Panc1 (cell line): Measurements from ENCODE around the gene SRSF7. TPM values are rescaled to one million over a fixed set of nuclear protein-coding genes. Genes with fewer than 3 reads are reported as not detected.

Experiments
- ATAC-seq: fragments of 200-7000 bp; cut with Tn5 transposase; 2 replicates; pipeline ENCODE4 v1.9.1; 2020; ENCODE audit warnings: mild to moderate bottlenecking, moderate library complexity
- BruUV-seq: library from RNA; stranded (reverse); fragments of 400-500 nt; replicated peaks from 2 replicates; lab custom pipeline; 2021; lab: Mats Ljungman, UMichigan
- CTCF ChIA-PET: fragments of 300-600 bp; sonication (Branson Sonifier 250); formaldehyde crosslinking; loops from one replicate; lab custom pipeline; 2022; ENCODE audit warnings: antibody characterized with exemption; lab: Charles Lee
- POLR2A ChIA-PET: fragments of 300-600 bp; sonication (Branson Sonifier 250); formaldehyde crosslinking; loops from one replicate; lab custom pipeline; 2022; ENCODE audit warnings: antibody characterized with exemption; lab: Charles Lee
- DNase-seq: peaks from one replicate; pipeline ENCODE4 v3.0.0-alpha.2; 2010; ENCODE audit warnings: low read depth, low spot score
- H3K27ac ChIP-seq: 2 replicates; pipeline ENCODE4 v1.5.1; 2011; ENCODE audit warnings: mild to moderate bottlenecking, low read length, inconsistent platforms
- H3K27me3 ChIP-seq: fragments of 200-500 bp; sonication (Bioruptor generic); 2 replicates; pipeline ENCODE4 v1.6.0; 2014; ENCODE audit warnings: low read length, inconsistent platforms; ENCODE audit not compliant: control insufficient read depth, insufficient read depth
- H3K36me3 ChIP-seq: fragments of 200-500 bp; sonication (Bioruptor generic); 2 replicates; pipeline ENCODE4 v1.5.1; 2014; ENCODE audit warnings: inconsistent platforms, mild to moderate bottlenecking, low read length, moderate library complexity; ENCODE audit not compliant: control insufficient read depth, insufficient read depth
- H3K4me1 ChIP-seq: 2 replicates; pipeline ENCODE4 v1.5.1; 2011; ENCODE audit warnings: inconsistent platforms, mild to moderate bottlenecking, low read length, moderate library complexity; ENCODE audit not compliant: control insufficient read depth, insufficient read depth
- H3K4me3 ChIP-seq, 2 experiments: 2 replicates each; pipeline ENCODE4 v1.5.1; 2011 to 2012; ENCODE audit warnings: low read depth in 2 of 2, low read length in 2 of 2, mild to moderate bottlenecking in 2 of 2, inconsistent platforms in 1 of 2, moderate library complexity in 1 of 2
- H3K9me3 ChIP-seq: fragments of 200-500 bp; sonication (Bioruptor generic); 2 replicates; pipeline ENCODE4 v1.5.1; 2014; ENCODE audit warnings: low read depth, mild to moderate bottlenecking, inconsistent platforms, low read length, moderate library complexity; ENCODE audit not compliant: control insufficient read depth, insufficient read depth
- POLR2AphosphoS5 ChIP-seq: IDR thresholded peaks from 2 replicates; pipeline ENCODE4 v1.6.1; 2012; ENCODE audit warnings: mild to moderate bottlenecking, low read depth, low read length, moderate library complexity
- SIN3A ChIP-seq: IDR thresholded peaks from 2 replicates; pipeline ENCODE4 v1.6.1; 2012; ENCODE audit warnings: low read depth, mild to moderate bottlenecking, low read length, moderate library complexity, borderline replicate concordance; ENCODE audit not compliant: insufficient read depth
- TCF7L2 ChIP-seq: IDR thresholded peaks from 2 replicates; pipeline ENCODE4 v1.6.1; 2011; ENCODE audit warnings: mild to moderate bottlenecking, low read depth, low read length, inconsistent platforms
- in situ Hi-C: cut with HindIII; loops from 2 replicates; pipeline ENCODE4 v1.10.0; 2016; ENCODE audit warnings: low sequenced_read_pairs, low pct_unique_long_range_greater_than_20kb
- intact Hi-C: fragments of 100-400 bp; cut with micrococcal nuclease; formaldehyde crosslinking; loops from one replicate; pipeline ENCODE4 v1.10.0; 2022; ENCODE audit not compliant: unreplicated experiment
- total RNA-seq: library from RNA; stranded (reverse); gene quantifications from one replicate; pipeline ENCODE4 v1.2.1, GENCODE V29; 2021; ENCODE audit not compliant: unreplicated experiment
- TF ChIP-seq, protein P1 (sequence below), 2 experiments: IDR thresholded peaks; 2 replicates each; pipeline ENCODE4 v1.6.1; 2011 to 2012; ENCODE audit warnings: low read depth in 2 of 2, control low read depth in 1 of 2, low read length in 1 of 2, mild to moderate bottlenecking in 1 of 2, moderate library complexity in 1 of 2; ENCODE audit not compliant: insufficient read depth in 1 of 2
- TF ChIP-seq, protein P2 (sequence below): fragments of 450-650 bp; IDR thresholded peaks from 2 replicates; pipeline ENCODE4 v1.5.1; 2017; ENCODE audit warnings: mild to moderate bottlenecking

Gene SRSF7
- total RNA-seq, 1 experiment from 2014 or later, result 220 TPM

DNA sequence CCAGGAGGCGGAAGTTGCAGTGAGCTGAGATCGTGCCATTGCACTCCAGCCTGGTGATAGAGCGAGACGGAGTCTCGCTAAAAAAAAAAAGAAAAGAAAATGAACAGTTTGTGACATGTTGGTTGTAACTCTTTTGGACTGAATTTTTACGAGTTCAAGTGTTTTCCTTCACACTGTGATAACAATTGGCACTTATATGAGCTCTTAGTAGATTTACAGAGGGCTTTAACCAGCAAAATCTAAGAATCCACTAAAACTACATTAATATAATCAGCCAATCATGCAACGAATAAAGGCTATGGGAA, 24.7 kb upstream of the SRSF7 start:
- no peaks in the 10 kb centered on the region for H3K9me3 ChIP-seq
- in situ Hi-C loops (no loop called here), intact Hi-C loops (no loop called here)
- ATAC-seq (no peak), DNase-seq (no peak)
- no peaks in the 10 kb centered on the region; the same call in 1 of the 2 replicates for H3K36me3 ChIP-seq
- BruUV-seq, result no TSS peak
- no peak overlapping the region for H3K4me3 ChIP-seq
- H3K4me1 ChIP-seq, result peaks cover 3% of the 10 kb centered on the region; the same call in 1 of the 2 replicates
- ChIA-PET CTCF (no interaction called here), POLR2A (interaction anchor here (0.7 to 2.1 kb wide), 2 partner anchors 24 to 138 kb away, joined by 3 to 7 read pairs; partner anchors contain the start of gene SRSF7)
- H3K27ac ChIP-seq, result no peak overlapping the region
- no peaks in the 10 kb centered on the region for H3K27me3 ChIP-seq
- TF ChIP-seq TCF7L2, result no peak
- TF ChIP-seq, protein P1, sequence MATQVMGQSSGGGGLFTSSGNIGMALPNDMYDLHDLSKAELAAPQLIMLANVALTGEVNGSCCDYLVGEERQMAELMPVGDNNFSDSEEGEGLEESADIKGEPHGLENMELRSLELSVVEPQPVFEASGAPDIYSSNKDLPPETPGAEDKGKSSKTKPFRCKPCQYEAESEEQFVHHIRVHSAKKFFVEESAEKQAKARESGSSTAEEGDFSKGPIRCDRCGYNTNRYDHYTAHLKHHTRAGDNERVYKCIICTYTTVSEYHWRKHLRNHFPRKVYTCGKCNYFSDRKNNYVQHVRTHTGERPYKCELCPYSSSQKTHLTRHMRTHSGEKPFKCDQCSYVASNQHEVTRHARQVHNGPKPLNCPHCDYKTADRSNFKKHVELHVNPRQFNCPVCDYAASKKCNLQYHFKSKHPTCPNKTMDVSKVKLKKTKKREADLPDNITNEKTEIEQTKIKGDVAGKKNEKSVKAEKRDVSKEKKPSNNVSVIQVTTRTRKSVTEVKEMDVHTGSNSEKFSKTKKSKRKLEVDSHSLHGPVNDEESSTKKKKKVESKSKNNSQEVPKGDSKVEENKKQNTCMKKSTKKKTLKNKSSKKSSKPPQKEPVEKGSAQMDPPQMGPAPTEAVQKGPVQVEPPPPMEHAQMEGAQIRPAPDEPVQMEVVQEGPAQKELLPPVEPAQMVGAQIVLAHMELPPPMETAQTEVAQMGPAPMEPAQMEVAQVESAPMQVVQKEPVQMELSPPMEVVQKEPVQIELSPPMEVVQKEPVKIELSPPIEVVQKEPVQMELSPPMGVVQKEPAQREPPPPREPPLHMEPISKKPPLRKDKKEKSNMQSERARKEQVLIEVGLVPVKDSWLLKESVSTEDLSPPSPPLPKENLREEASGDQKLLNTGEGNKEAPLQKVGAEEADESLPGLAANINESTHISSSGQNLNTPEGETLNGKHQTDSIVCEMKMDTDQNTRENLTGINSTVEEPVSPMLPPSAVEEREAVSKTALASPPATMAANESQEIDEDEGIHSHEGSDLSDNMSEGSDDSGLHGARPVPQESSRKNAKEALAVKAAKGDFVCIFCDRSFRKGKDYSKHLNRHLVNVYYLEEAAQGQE (IDR thresholded peaks at IDR 0.05; ENCODE audit: insufficient read depth in 1 of 2, low read depth in 2 of 2, low read length in 1 of 2), result no peak
- TF ChIP-seq, protein P2, sequence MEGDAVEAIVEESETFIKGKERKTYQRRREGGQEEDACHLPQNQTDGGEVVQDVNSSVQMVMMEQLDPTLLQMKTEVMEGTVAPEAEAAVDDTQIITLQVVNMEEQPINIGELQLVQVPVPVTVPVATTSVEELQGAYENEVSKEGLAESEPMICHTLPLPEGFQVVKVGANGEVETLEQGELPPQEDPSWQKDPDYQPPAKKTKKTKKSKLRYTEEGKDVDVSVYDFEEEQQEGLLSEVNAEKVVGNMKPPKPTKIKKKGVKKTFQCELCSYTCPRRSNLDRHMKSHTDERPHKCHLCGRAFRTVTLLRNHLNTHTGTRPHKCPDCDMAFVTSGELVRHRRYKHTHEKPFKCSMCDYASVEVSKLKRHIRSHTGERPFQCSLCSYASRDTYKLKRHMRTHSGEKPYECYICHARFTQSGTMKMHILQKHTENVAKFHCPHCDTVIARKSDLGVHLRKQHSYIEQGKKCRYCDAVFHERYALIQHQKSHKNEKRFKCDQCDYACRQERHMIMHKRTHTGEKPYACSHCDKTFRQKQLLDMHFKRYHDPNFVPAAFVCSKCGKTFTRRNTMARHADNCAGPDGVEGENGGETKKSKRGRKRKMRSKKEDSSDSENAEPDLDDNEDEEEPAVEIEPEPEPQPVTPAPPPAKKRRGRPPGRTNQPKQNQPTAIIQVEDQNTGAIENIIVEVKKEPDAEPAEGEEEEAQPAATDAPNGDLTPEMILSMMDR, result no peak
- TF ChIP-seq POLR2AphosphoS5, result no peak

DNA sequence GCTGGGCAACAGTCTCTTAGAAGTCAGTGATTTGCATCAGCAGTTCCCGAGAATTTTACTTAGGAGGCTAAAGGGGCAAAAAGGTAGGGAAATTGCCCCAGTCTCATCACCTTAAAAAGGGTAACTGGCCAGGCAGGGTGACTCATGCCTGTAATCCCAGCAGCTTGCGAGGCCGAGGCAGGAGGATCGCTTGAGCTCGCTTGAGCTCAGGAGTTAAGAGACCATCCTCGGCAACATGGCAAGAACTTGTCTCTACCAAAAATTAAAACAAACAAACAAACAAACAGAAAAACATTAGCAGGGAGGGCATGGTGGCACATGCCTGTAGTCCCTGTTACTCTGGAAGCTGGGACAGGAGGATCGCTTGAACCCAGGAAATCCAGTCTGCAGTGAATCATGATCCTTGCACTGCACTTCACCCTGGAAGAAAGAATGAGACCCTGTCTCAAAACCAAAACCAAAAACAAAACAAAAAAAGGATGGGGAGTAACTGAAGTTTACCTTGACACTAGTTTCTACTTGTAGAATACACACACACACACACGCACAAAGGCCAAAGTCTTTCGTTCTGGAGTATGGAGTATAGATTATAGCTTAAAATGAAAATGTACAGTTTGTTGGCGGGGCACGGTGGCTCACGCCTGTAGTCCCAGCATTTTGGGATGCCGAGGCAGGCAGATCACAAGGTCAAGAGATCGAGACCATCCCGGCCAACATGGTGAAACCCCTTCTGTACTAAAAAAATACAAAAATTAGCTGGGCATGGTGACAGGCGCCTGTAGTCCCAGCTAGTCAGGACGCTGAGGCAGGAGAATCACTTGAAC, 24.1 kb upstream of the SRSF7 start:
- ChIA-PET CTCF (no interaction called here), POLR2A (interaction anchor here (2.1 kb wide), 1 partner anchor 24 kb away, joined by 7 read pairs; the partner anchor contains the start of gene SRSF7)
- H3K27ac ChIP-seq, result no peak overlapping the region
- H3K27me3 ChIP-seq, result no peaks in the 10 kb centered on the region
- H3K9me3 ChIP-seq, result no peaks in the 10 kb centered on the region
- ATAC-seq (no peak), DNase-seq (no peak)
- H3K4me1 ChIP-seq, result peaks cover 3% of the 10 kb centered on the region; the same call in 1 of the 2 replicates
- in situ Hi-C loops, result no loop called here
- TF ChIP-seq, protein P2, result no peak
- no peak for TF ChIP-seq TCF7L2
- no peak for TF ChIP-seq SIN3A
- TF ChIP-seq, protein P1 (IDR thresholded peaks at IDR 0.05; ENCODE audit: insufficient read depth in 1 of 2, low read depth in 2 of 2, low read length in 1 of 2), result no peak
- TF ChIP-seq POLR2AphosphoS5, result no peak
- H3K36me3 ChIP-seq, result no peaks in the 10 kb centered on the region; the same call in 1 of the 2 replicates
- intact Hi-C loops, result no loop called here
- no TSS peak for BruUV-seq
- no peak overlapping the region for H3K4me3 ChIP-seq
